NCI-H146 treated with DMSO at 0.1 percent for 48 hours (cell line): ENCODE data around the gene STX12.
"Not testable (repeated sequence)": the region's sequence is repeated elsewhere in the genome, so short reads cannot be mapped to it uniquely, and the experiment has no call there.

ENCODE experiments used
- DNase-seq: peaks from one replicate; lab custom pipeline; 2025; ENCODE audit not compliant: unreplicated experiment; lab: John Stamatoyannopoulos, UW

STX12 gene

DNA sequence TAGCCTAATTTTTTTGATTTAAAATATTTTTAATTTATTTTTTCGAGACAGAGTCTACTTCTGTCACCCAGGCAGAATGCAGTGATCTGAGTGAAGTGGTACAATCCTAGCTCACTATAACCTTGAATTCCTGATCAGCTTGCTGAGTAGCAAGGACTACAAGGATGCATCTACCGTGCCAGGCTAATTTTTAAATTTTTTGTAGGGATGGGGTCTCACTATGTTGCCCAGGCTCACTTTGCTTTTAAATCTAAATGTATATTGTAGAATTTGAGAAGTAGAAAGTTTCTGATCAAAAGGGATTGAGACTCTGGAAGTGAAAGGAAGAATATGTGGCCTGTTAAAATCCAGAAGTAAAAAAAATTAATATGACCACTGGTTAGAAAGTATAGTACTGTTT is 1.6 kb downstream of the STX12 start:
- DNase-seq: no peak

DNA sequence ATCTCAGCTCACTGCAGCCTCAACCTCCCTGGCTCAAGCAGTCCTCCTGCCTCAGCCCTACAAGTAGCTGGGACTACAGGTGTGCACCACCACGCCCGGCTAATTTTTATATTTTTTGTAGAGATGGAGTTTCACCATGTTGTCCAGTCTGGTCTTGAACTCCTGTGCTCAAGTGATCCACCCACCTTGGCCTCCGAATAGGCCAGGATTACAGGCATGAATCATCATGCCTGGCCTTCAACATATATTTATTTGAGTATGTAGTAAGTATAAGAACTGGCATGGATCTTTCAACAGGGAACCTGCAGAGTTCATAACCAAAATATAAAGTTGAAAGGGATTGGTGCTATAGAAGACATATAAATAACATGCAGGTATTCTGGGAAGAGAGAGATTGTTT is 2.3 kb downstream of the STX12 start:
- not testable (repeated sequence) for DNase-seq

DNA sequence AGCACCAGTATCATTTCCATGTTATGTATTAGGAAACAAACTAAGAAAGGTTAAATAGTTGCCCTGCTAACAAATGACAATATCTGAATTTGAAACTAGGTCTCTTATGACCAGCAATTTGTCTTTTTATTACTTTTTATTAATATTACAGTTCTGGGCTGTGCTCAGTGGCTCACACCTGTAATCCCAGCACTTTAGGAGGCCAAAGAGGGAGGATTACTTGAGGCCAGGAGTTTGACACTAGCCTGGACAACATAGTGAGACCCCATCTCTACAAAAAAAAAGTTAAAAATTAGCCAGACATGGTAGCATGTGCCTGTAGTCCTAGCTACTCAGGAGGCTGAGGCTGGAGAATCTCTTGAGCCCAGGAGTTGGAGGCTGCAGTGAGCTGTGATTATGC is 3.3 kb downstream of the STX12 start:
- not testable (repeated sequence) for DNase-seq

DNA sequence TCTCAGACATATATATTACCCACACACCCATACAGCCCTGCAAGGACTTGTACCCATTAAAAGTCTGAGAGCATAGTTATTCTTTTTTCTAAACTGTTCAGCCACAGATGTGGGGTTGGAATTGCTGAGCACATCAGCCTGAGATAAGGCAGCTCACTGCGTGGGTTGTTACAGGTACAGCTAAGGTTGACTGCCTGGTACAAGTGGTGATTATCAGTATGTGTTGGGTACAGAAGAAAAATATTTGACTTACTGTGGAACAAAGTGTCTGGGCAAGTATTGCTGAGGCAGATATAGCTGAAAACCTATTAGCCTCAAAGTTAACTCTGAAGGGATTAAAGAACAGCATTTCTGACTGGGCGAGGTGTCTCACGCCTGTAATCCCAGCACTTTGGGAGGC is 5.0 kb downstream of the STX12 start:
- no peak for DNase-seq

DNA sequence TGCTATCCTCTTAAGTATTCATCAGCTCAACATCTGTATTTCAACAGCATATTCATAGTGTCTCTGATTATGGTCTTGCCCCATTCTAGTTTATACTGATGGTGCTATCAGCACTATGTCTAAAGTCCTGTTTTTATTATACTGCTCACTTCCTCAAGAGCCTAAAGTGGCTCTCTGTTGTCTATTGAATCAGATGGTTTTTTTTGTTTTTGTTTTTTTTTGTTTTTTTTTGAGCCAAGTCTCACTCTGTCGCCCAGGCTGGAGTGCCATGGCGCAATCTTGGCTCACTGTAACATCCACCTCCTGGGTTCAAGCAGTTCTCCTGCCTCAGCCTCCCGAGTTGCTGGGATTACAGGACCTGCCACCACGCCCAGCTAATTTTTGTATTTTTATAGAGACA is 6.1 kb downstream of the STX12 start:
- DNase-seq: no peak

DNA sequence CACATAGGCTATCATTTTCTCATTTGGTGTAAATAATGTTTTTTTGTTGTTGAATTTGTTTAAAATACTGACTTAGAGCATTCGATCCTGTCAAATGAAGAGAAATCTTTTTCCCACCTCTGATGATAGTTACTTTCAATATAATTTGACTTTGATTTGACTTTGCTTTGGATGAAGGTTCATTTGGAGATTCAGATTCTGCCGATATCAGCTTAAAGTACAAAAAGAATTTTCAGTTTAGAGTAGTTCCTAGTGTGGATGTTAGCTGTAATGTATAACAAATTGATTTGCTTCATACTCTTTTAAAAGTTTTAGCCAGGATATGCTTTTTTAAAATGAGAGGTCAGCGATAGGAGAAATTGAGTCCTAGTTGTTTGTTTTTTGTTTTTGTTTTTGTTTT is 9.9 kb downstream of the STX12 start:
- DNase-seq: no peak

DNA sequence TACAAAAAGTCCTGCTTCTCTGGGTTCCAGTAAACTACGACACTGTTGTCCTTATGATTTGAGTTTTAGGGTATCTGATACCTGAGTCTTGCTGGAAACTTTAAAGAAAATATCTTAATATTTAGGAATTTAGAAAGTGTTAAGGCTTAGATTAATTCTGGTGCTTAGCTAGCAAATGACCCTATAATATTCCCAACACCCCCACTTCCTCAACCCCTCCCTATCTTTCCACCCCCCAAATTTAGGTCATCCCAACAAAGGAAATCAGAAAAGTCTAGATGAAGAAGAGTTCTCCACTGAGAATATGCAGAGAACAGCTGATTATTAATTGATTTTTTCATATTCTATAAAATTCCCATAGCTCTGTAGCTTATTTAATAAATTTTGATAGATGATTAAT is 11.7 kb downstream of the STX12 start:
- no peak for DNase-seq

DNA sequence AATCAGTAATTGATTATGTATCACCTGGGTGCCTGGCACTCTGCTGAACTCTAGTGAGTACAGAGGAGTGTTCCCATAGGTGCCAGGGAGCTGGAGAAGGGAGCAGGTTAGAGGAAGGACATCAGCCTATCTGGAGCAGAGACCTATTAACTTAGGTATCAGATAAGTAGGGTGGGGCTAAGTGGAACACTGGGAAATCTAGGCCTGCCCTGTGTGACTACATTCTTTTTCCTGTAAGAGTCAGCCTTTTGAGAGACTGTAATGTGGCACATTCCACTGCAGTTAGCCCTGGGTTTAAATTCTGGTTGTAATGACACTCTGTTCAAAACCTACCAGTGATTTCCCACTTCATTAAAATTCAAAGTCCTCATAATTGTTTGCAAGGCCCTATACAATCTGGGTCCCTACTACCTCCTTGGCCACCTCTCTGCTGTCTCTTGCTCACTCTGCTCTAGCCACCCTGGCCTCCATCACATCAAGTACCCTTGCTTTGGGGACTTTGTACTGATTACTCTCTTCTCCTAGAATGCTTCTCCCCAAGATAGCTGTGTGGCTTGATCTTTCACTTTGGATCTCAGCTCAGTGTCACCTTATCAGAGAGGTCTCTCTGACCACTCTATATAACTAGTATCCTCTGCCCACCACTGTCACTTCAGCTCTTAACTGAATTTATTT is 12.9 kb downstream of the STX12 start:
- no peak for DNase-seq

DNA sequence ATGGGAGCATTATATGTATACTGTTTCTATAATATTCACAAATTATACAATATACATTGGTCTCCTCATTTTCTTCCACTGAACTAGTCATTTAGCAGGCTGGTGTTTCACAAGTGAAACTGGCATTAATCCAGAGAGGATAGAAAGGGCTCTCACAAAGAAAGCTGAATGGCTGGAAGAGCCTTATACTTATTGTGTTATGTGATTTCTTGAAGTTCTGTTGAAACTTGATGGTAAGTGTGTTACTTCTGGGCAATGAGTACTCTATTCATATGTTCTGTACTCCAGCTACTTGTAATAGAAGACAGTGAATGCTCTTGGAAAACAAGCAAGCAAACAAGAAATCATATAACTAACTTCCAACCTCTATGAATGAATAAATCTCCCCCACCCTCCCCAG is 14.9 kb downstream of the STX12 start:
- DNase-seq: no peak

DNA sequence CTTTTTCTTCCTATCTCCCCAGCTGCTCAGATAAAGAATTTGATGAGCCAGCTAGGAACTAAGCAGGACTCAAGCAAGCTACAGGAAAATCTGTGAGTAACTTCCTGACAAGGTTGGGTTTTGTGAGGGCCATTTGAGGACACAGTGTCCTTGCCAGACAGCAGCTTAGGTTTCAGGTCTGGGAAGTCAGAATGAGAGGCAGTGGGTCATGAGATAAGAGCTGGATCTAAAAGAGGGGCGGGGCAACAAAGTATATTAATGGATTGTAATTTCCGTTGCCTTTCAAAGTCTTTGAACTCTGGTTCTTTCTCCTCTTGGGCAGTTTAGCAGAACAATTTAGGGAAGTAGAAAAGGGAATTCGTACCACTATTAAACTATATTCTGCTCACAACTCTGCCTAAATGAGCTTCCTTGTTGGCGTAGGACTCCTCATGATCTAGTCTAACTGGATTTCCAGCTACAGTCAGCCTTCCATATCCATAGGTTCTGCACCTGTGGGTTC is 16.6 kb downstream of the STX12 start:
- DNase-seq: no peak

DNA sequence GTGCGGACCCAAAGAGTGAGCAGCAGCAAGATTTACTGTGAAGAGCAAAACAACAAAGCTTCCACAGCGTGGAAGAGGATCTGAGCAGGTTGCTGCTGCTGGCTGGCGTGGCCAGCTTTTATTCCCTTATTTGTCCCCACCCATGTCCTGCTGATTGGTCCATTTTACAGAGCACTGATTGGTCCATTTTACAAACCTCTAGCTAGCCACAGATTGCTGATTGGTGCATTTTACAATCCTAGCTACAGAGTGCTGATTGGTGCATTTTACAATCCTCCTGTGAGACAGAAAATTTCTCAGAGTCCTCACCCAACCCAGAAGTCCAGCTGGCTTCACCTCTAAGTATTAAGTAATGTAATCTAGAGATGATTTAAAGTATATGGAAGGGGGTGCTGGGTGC is 17.3 kb downstream of the STX12 start:
- DNase-seq: not testable (repeated sequence)

DNA sequence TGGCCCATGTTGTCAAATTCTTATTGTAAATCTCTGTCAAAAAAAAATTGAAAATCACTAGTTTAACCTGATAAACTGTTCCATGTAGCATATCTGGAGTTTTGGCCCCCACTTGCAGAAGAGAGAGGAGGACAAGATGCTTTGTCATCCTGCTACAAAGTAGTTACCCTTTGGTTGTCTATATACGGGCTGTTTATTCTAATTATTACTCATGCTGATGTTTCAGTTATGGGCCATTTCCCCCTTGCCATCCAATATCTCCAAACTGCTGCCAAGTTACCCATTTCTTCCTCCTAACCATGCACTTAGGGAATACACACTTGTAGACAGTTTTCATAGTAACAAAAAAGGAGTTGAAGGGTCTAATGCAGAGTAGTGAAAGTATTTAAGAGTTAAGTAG is 22.6 kb downstream of the STX12 start:
- no peak for DNase-seq

DNA sequence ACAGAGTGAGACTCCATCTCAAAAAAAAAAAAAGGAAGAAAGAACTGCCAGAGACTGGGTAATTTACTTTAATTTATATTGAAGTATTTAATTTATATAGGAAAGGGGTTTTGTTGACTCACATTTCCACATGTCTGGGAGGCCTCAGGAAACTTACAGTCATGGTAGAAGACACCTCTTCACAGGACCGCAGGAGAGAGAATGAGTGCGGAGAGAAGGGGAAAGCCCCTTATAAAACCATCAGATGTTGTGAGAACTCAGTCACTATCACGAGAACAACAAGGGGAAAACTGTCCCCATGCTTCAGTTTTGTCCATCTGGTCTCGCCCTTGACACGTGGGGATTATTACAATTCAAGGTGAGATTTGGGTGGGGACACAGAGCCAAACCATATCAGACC is 31.8 kb downstream of the STX12 start:
- no peak for DNase-seq

DNA sequence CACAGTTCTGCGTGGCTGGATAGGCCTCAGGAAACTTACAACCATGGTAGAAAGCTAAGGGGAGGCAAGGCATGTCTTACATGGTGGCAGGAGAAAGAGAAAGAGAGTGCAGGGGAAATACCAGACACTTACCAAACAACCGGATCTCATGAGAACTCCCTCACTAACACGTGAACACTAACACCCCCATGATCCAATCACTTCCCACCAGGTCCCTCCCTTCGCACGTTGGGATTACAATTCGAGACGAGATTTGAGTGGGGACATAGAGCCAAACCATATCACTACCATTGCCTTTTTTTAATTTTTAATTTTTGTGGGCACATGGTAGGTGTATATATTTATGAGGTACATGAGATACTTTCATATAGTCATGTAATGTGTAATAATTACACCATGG is 33.7 kb downstream of the STX12 start:
- DNase-seq: no peak

DNA sequence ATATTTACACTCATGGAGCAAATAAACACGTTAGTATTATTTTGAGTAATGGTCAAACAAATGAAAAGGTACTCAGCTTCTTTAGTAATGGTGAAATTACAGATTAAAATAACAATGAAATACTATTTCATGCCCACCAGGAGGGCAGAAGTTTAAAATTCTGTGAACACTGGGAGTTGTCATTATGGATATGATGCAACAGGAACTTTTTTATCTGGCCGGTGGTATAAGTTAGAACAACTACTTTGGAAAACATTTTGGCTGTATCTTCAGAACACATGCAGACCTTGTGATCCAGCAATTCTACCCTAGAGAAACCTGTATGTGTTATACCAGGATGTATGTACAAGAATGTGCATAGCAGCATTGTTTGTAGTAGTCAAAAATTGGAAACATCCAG is 34.4 kb downstream of the STX12 start:
- no peak for DNase-seq

DNA sequence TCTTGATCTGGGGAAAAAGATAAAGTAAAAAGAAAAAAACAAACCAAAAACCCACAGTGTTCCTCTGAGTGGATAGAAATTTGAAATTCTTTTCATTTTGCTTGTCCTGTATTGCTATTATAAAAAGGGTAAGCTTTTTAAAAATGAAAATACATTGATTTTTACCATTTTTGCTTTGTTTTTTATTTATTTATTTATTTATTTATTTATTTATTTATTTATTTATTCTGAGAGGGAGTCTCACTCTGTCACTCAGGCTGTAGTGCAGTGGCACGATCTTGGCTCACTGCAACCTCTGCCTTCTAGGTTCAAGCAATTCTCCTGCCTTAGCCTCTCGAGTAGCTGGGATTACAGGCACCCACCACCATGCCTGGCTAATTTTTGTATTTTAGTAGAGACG is 35.1 kb downstream of the STX12 start:
- DNase-seq: not testable (repeated sequence)

DNA sequence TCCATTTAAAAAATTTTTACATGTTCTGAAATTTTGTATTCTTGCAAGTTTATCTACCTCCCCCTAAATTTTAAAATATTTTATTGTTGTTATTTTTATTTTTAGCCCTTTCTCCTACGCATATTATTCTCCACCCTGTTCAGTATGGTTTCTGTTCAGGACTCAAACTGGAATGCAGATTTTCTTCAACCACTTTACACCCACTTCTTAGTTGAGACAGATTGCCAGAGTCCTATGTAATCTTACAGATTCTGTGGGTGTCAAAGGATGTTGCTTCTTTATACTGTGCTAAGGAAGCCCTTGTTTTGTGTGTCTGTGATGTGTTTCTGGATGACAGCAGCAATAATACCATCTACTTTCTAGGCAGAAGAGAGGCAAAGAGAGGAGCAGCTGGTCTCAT is 36.9 kb downstream of the STX12 start:
- DNase-seq: no peak

DNA sequence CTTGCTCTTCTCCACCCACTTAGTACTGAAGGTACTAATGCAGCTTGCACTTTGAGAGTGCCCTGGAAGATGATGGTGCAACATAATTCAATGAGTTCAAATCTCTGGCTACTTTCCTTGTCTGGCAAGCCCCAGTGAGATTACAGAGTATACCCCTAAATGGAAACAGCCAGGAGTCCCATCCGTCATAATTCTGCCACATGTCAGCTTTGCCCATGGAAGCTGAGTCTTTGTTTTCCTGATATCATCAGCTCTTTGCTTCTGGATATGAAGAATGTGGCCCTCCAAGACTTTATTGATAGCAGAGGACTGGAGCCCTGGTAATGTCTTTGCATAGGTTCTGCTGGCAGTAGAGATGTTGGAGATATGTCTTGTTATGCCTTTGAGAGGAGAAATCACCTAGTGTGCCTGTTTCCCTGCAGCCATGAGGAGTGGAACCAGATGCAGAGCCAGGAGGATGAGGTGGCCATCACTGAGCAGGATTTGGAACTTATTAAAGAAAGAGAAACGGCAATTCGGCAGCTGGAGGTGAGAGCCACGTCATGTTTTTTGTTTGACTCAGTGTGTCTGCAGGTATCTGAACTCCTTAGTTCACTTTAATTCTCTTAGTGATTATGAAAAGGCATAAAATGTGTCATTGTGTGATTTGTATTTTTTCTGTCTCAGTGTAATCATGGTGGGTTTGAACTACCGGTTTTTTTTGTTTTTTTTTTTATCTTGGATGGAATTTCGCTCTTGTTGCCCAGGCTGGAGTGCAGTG is 38.9 kb downstream of the STX12 start:
- DNase-seq: no peak

DNA sequence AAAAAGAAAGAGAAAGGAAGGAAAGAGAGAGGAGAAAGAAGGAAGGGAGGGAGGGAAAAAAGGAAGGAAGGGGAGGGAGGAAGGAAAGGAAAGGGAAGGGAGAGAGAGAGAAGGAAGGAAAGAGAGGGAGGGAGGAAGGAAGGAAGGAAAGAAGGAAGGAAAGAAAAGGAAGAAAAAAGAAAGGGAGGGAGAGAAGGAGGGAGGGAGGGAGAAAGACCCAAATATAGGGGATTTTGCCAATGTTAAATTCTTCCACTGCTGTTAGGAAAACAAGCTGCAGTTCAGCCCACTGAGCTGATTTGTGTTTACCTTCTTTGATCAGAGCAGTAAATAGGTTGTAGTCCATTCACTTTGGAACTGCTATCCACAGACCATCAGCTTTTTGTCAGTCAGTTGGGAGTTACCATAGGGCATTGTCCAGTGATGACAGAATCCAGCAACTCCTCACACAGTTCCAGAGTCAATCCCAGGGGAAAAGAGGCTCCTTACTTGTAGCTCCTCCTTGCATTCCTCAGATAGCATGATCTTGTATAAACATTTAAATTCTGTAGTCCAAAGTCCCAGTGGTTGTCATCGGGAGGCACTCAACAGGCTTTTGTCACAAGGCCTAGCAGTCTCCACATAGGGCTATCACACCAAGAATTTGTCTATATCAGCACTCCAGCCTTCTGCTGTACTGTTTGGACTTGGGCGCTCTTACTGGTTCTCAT is 44.1 kb downstream of the STX12 start:
- DNase-seq: no peak

DNA sequence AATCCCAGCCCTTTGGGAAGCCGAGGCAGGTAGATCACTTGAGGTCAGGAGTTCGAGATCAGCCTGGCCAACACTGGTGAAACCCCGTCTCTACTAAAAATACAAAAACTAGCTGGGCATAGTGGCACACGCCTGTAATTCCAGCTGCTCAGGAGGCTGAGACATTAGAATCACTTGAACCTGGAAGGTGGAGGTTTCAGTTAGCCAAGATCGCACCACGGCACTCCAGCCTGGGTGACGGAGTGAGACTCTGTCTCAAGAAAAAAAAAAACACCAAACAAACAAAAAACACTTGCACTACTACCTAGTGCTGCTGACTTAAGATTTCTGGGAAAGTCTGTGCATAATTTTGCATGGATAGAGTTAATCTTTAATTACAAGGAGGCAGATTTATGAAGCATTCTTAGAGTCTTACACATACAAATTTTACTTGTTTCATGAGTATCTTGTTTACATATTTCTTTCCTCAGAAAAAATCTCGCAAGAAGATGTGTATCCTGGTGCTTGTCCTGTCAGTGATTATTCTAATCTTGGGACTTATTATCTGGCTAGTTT is 48.8 kb downstream of the STX12 start:
- DNase-seq: no peak

DNA sequence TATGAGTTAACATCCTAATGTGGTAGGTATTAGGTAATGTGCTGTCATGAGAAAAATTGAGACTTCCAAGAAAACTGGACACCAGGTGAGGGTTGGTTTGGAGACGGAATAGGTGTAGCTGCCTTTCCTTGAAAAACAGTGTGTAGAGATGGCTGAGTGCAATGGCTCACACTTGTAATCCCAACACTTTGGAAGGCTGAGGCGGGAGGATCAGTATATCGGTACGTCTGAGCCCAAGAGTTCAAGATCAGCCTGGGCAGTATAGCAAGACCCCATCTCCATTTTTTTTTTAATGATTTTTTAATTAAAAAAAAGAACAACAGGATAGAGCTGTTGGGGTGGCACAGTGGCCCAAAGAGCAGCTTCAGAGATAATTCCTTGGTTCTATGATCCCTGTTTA is 50.8 kb downstream of the STX12 start:
- no peak for DNase-seq

DNA sequence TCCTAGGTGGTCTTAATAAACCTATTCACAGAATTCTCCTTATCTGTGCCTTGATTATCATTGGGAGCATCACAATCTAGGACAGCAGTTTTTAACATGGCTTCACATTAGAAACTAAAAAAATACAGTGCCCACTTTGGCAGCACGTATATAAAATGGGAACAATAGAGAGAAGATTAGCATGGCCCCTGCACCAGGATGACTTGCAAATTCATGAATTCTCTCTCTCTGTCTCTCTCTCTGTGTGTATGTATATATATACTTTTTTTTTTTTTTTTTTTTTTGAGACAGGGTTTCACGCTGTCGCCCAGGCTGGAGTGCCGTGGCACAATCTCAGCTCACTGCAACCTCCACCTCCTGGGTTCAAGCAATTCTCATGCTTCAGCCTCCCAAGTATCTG is 51.4 kb downstream of the STX12 start:
- no peak for DNase-seq
